ENCODE results near the gene ARV1.

Gene ARV1

DNA sequence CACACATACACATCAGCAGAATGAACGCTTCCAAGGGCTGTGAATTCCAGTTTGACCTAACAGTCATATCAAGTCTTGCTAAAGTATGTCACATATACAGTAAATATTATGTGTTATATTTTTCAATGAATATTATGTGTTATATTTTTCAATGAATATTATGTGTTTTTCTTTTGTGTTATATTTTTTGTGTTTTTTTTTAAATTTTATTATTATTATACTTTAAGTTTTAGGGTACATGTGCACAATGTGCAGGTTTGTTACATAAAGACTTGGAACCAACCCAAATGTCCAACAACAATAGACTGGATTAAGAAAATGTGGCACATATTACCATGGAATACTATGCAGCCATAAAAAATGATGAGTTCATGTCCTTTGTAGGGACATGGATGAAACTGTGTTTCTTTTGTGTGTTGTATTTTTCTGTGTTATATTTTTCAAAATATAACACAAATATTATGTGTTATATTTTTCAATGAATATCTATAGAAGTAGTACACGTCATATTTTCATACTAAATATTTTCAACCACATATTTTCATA is 35.8 kb upstream of the ARV1 start:
- Histone ChIP-seq H2AK5ac (ENCODE audit: low read length, severe bottlenecking) (no peak overlapping the region), H2BK120ac (ENCODE audit: low read depth, low read length) (no peak overlapping the region), H3K4me2 (ENCODE audit: low read length, poor library complexity, severe bottlenecking) (no peak overlapping the region), H2AFZ (ENCODE audit: low read depth, low read length) (no peak overlapping the region), H3K23ac (ENCODE audit: low read length in 2 of 2) (no peak overlapping the region), H3K27me3 (ENCODE audit: control insufficient read depth in 1 of 2, insufficient read depth in 1 of 2, low read length in 2 of 2) (no peaks in the 10 kb centered on the region), H3K4me3 (ENCODE audit: insufficient read depth in 1 of 2, low read depth in 1 of 2, low read length in 2 of 2) (no peak overlapping the region), H3K18ac (ENCODE audit: low read depth in 1 of 2, low read length in 2 of 2) (no peak overlapping the region), H3K9ac (ENCODE audit: low read length) (no peak overlapping the region), H4K91ac (ENCODE audit: low read length) (no peak overlapping the region), H3K4ac (ENCODE audit: low read depth in 1 of 2, low read length in 2 of 2) (no peak overlapping the region), H2BK15ac (ENCODE audit: low read depth, poor library complexity, severe bottlenecking) (no peak overlapping the region), H3K79me1 (replicated peaks; ENCODE audit: low read length, poor library complexity, severe bottlenecking) (no peaks in the 10 kb centered on the region), H3K14ac (ENCODE audit: low read length in 2 of 2) (no peak overlapping the region), H3K36me3 (ENCODE audit: control insufficient read depth in 1 of 2, insufficient read depth in 2 of 2, low read depth in 1 of 2, low read length in 2 of 2) (peaks cover 0 to 12% of the 10 kb centered on the region in 2 experiments), H3K4me1 (ENCODE audit: control insufficient read depth, insufficient read depth, low read depth, low read length) (no peaks in the 10 kb centered on the region), H3K9me3 (ENCODE audit: control insufficient read depth, low read length) (no peaks in the 10 kb centered on the region), H2BK5ac (ENCODE audit: low read depth, low read length, poor library complexity, severe bottlenecking) (no peak overlapping the region), H2BK12ac (ENCODE audit: low read length in 2 of 2) (no peak overlapping the region), H4K8ac (ENCODE audit: low read length) (no peak overlapping the region), H3K27ac (ENCODE audit: low read length, poor library complexity, severe bottlenecking) (no peak overlapping the region)
- no peak for DNase-seq
- no CpG with 5 or more reads among the region's 2 CpGs for WGBS

DNA sequence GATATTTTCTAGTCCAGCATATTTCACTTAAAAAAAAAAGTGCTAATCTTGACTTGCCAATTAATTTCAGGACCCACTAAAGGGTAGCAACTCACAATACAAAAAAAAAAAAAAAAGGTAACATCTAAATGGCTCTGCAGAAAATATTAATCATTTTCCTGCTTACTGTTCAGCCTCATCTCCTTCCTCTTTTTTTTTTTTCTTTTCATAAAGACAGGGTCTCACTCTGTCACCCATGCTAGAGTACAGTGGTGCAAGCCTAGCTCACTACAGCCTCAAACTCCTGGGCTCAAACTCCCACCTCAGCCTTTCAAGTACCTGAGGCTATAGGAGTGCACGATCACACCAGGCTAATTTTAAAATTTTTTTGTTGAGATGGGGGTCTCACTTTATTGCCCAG is 30.6 kb upstream of the ARV1 start:
- Histone ChIP-seq H3K23ac (ENCODE audit: low read length in 2 of 2) (no peak overlapping the region), H3K4me2 (ENCODE audit: low read length, poor library complexity, severe bottlenecking) (no peak overlapping the region), H2BK15ac (ENCODE audit: low read depth, poor library complexity, severe bottlenecking) (no peak overlapping the region), H3K4me1 (ENCODE audit: control insufficient read depth, insufficient read depth, low read depth, low read length) (no peaks in the 10 kb centered on the region), H3K27ac (ENCODE audit: low read length, poor library complexity, severe bottlenecking) (no peak overlapping the region), H3K79me1 (replicated peaks; ENCODE audit: low read length, poor library complexity, severe bottlenecking) (no peaks in the 10 kb centered on the region), H3K27me3 (ENCODE audit: control insufficient read depth in 1 of 2, insufficient read depth in 1 of 2, low read length in 2 of 2) (no peaks in the 10 kb centered on the region), H2BK12ac (ENCODE audit: low read length in 2 of 2) (no peak overlapping the region), H3K18ac (ENCODE audit: low read depth in 1 of 2, low read length in 2 of 2) (no peak overlapping the region), H3K9ac (ENCODE audit: low read length) (no peak overlapping the region), H3K9me3 (ENCODE audit: control insufficient read depth, low read length) (no peaks in the 10 kb centered on the region), H4K91ac (ENCODE audit: low read length) (no peak overlapping the region), H3K14ac (ENCODE audit: low read length in 2 of 2) (no peak overlapping the region), H2BK5ac (ENCODE audit: low read depth, low read length, poor library complexity, severe bottlenecking) (no peak overlapping the region), H2AK5ac (ENCODE audit: low read length, severe bottlenecking) (no peak overlapping the region), H2BK120ac (ENCODE audit: low read depth, low read length) (no peak overlapping the region), H4K8ac (ENCODE audit: low read length) (no peak overlapping the region), H3K4ac (ENCODE audit: low read depth in 1 of 2, low read length in 2 of 2) (no peak overlapping the region), H2AFZ (ENCODE audit: low read depth, low read length) (no peak overlapping the region), H3K36me3 (ENCODE audit: control insufficient read depth in 1 of 2, insufficient read depth in 2 of 2, low read depth in 1 of 2, low read length in 2 of 2) (peaks cover 0 to 12% of the 10 kb centered on the region in 2 experiments), H3K4me3 (ENCODE audit: insufficient read depth in 1 of 2, low read depth in 1 of 2, low read length in 2 of 2) (no peak overlapping the region)
- 100% methylated on average over 1 of the region's 1 CpG for WGBS
- DNase-seq = no peak

DNA sequence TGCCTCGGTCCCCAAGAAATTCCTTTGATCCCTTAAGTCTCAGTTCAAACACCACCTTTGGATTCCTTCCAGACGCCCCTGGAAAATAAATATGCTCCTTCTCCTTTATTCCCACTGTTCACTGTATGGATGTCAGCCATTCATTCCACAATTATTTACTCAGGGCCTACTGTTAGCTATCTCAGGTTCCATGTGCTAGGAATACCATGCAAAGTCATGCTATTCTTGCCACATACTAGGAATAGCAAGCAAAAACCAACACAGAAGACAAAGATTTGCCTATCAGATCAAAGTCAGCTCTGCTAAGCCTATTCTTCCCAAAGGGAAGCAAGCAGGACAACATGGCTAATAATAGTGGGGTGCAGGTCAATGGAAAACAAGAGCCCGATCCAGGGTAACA is 30.0 kb upstream of the ARV1 start:
- Histone ChIP-seq H3K9ac (ENCODE audit: low read length) (no peak overlapping the region), H3K18ac (ENCODE audit: low read depth in 1 of 2, low read length in 2 of 2) (no peak overlapping the region), H2AK5ac (ENCODE audit: low read length, severe bottlenecking) (no peak overlapping the region), H3K4ac (ENCODE audit: low read depth in 1 of 2, low read length in 2 of 2) (no peak overlapping the region), H3K4me2 (ENCODE audit: low read length, poor library complexity, severe bottlenecking) (no peak overlapping the region), H3K23ac (ENCODE audit: low read length in 2 of 2) (no peak overlapping the region), H2AFZ (ENCODE audit: low read depth, low read length) (no peak overlapping the region), H3K4me1 (ENCODE audit: control insufficient read depth, insufficient read depth, low read depth, low read length) (no peaks in the 10 kb centered on the region), H4K91ac (ENCODE audit: low read length) (no peak overlapping the region), H2BK120ac (ENCODE audit: low read depth, low read length) (no peak overlapping the region), H3K36me3 (ENCODE audit: control insufficient read depth in 1 of 2, insufficient read depth in 2 of 2, low read depth in 1 of 2, low read length in 2 of 2) (peaks cover 0 to 12% of the 10 kb centered on the region in 2 experiments), H3K27me3 (ENCODE audit: control insufficient read depth in 1 of 2, insufficient read depth in 1 of 2, low read length in 2 of 2) (no peaks in the 10 kb centered on the region), H2BK15ac (ENCODE audit: low read depth, poor library complexity, severe bottlenecking) (no peak overlapping the region), H2BK5ac (ENCODE audit: low read depth, low read length, poor library complexity, severe bottlenecking) (no peak overlapping the region), H3K9me3 (ENCODE audit: control insufficient read depth, low read length) (no peaks in the 10 kb centered on the region), H3K14ac (ENCODE audit: low read length in 2 of 2) (no peak overlapping the region), H3K4me3 (ENCODE audit: insufficient read depth in 1 of 2, low read depth in 1 of 2, low read length in 2 of 2) (no peak overlapping the region), H4K8ac (ENCODE audit: low read length) (no peak overlapping the region), H3K79me1 (replicated peaks; ENCODE audit: low read length, poor library complexity, severe bottlenecking) (no peaks in the 10 kb centered on the region), H3K27ac (ENCODE audit: low read length, poor library complexity, severe bottlenecking) (no peak overlapping the region), H2BK12ac (ENCODE audit: low read length in 2 of 2) (no peak overlapping the region)
- 90% methylated on average over 3 of the region's 3 CpGs for WGBS
- no peak for DNase-seq

DNA sequence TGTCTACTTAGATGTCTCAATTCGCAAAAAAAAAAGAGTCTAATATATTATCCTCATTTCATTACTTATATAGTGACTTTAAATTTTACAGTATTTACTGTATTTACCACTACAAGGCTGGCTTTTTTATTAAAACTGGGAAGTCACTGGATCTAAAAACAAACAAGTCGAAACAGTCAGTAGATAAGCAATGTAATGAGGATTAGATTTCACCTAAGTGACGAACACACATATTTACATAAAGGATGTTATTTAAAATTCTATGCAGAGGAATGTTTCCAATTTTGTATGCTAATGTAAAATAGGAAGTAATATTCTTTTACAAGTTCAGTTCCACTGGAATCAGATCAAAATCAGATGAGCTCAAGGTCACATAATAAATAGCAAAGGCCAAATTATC is 28.5 kb upstream of the ARV1 start:
- Histone ChIP-seq H3K36me3 (ENCODE audit: control insufficient read depth in 1 of 2, insufficient read depth in 2 of 2, low read depth in 1 of 2, low read length in 2 of 2) (peaks cover 0 to 12% of the 10 kb centered on the region in 2 experiments), H2BK120ac (ENCODE audit: low read depth, low read length) (no peak overlapping the region), H4K91ac (ENCODE audit: low read length) (no peak overlapping the region), H3K4me3 (ENCODE audit: insufficient read depth in 1 of 2, low read depth in 1 of 2, low read length in 2 of 2) (no peak overlapping the region), H3K9ac (ENCODE audit: low read length) (no peak overlapping the region), H3K14ac (ENCODE audit: low read length in 2 of 2) (no peak overlapping the region), H3K23ac (ENCODE audit: low read length in 2 of 2) (no peak overlapping the region), H3K27ac (ENCODE audit: low read length, poor library complexity, severe bottlenecking) (no peak overlapping the region), H2BK5ac (ENCODE audit: low read depth, low read length, poor library complexity, severe bottlenecking) (no peak overlapping the region), H3K9me3 (ENCODE audit: control insufficient read depth, low read length) (no peaks in the 10 kb centered on the region), H2AK5ac (ENCODE audit: low read length, severe bottlenecking) (no peak overlapping the region), H3K79me1 (replicated peaks; ENCODE audit: low read length, poor library complexity, severe bottlenecking) (no peaks in the 10 kb centered on the region), H2AFZ (ENCODE audit: low read depth, low read length) (no peak overlapping the region), H3K27me3 (ENCODE audit: control insufficient read depth in 1 of 2, insufficient read depth in 1 of 2, low read length in 2 of 2) (no peaks in the 10 kb centered on the region), H3K4me1 (ENCODE audit: control insufficient read depth, insufficient read depth, low read depth, low read length) (no peaks in the 10 kb centered on the region), H2BK12ac (ENCODE audit: low read length in 2 of 2) (no peak overlapping the region), H3K18ac (ENCODE audit: low read depth in 1 of 2, low read length in 2 of 2) (no peak overlapping the region), H4K8ac (ENCODE audit: low read length) (no peak overlapping the region), H3K4ac (ENCODE audit: low read depth in 1 of 2, low read length in 2 of 2) (no peak overlapping the region), H3K4me2 (ENCODE audit: low read length, poor library complexity, severe bottlenecking) (no peak overlapping the region), H2BK15ac (ENCODE audit: low read depth, poor library complexity, severe bottlenecking) (no peak overlapping the region)
- DNase-seq = no peak
- no CpG with 5 or more reads among the region's 3 CpGs for WGBS
